Calu3 (cell line): Measurements from ENCODE around the gene USH2A. TPM values are rescaled to one million over a fixed set of nuclear protein-coding genes. Genes with fewer than 3 reads are reported as not detected.

Experiments
- BruUV-seq: library from RNA; stranded (reverse); fragments of 400-500 nt; replicated peaks from 2 replicates; lab custom pipeline; 2021; lab: Mats Ljungman, UMichigan
- CTCF ChIA-PET: fragments of 300-600 bp; sonication (Branson Sonifier 250); formaldehyde crosslinking; loops from one replicate; lab custom pipeline; 2022; ENCODE audit warnings: antibody characterized with exemption; lab: Charles Lee
- DNase-seq: peaks from one replicate; pipeline ENCODE4 v3.0.0; 2022
- H3K27ac Mint-ChIP-seq: one replicate; pipeline ENCODE4 v1.8.0; 2022; ENCODE audit warnings: mixed read lengths; ENCODE audit not compliant: unreplicated experiment
- H3K27me3 Mint-ChIP-seq: one replicate; pipeline ENCODE4 v1.8.0; 2022; ENCODE audit warnings: mixed read lengths; ENCODE audit not compliant: unreplicated experiment
- H3K36me3 Mint-ChIP-seq: one replicate; pipeline ENCODE4 v1.8.0; 2022; ENCODE audit warnings: mild to moderate bottlenecking, moderate library complexity, mixed read lengths; ENCODE audit not compliant: insufficient read depth, unreplicated experiment
- H3K4me1 Mint-ChIP-seq: one replicate; pipeline ENCODE4 v1.8.0; 2022; ENCODE audit warnings: mild to moderate bottlenecking, low read depth, mixed read lengths; ENCODE audit not compliant: unreplicated experiment
- H3K4me3 Mint-ChIP-seq: one replicate; pipeline ENCODE4 v1.8.0; 2022; ENCODE audit warnings: mild to moderate bottlenecking, low read depth, moderate library complexity, mixed read lengths; ENCODE audit not compliant: unreplicated experiment
- H3K9me3 Mint-ChIP-seq: one replicate; pipeline ENCODE4 v1.8.0; 2022; ENCODE audit warnings: low read depth, mixed read lengths; ENCODE audit not compliant: unreplicated experiment
- CTCF ChIP-seq: fragments of 200-600 bp; IDR thresholded peaks from one replicate; pipeline ENCODE4 v1.8.0; 2022; ENCODE audit warnings: antibody characterized with exemption; ENCODE audit not compliant: unreplicated experiment
- intact Hi-C: fragments of 100-400 bp; cut with micrococcal nuclease; formaldehyde crosslinking; loops from one replicate; pipeline ENCODE4 v1.10.0; 2022; ENCODE audit not compliant: unreplicated experiment
- total RNA-seq: library from RNA; stranded (reverse); gene quantifications from 2 replicates; pipeline ENCODE4 v1.2.3, GENCODE V29; 2022

Gene USH2A
- total RNA-seq, 1 experiment from 2014 or later, result not detected

DNA sequence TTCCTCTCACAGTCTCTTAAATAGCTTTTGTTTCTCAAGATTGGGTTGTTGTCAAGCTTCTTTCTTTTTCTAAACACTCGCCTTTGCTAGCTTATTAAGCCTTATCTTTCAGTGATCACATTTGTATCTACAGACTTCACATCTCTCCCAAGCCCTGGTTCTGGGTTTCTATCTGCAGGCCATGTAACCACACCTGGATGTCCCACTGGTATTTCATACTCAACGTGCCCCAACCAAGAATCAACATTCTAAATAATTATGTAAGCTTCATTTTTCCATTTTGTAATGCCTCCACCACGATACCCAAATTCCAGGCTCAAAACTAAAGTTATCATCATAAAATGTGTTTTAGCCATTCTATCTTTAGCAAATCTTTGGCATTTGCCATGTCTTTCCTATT, 372.2 kb downstream of the USH2A start:
- intact Hi-C loops, result no loop called here
- H3K9me3 Mint-ChIP-seq, result peaks cover 5% of the 10 kb centered on the region
- DNase-seq, result no peak
- H3K4me1 Mint-ChIP-seq, result no peaks in the 10 kb centered on the region
- no peak for TF ChIP-seq CTCF
- no peaks in the 10 kb centered on the region for H3K36me3 Mint-ChIP-seq
- no peak overlapping the region for H3K27ac Mint-ChIP-seq
- H3K27me3 Mint-ChIP-seq, result no peaks in the 10 kb centered on the region
- BruUV-seq, result no TSS peak
- no peak overlapping the region for H3K4me3 Mint-ChIP-seq
- CTCF ChIA-PET, result interaction anchor here (1.0 kb wide), 1 partner anchor 77 kb away, joined by 3 read pairs; no protein-coding TSS in a partner anchor

GRCh38 chr1:216049741-216050430, 373.4 kb downstream of the USH2A start:
- no peak for DNase-seq
- Mint-ChIP-seq H3K27me3 (no peaks in the 10 kb centered on the region), H3K4me3 (no peak overlapping the region), H3K4me1 (no peaks in the 10 kb centered on the region), H3K36me3 (no peaks in the 10 kb centered on the region), H3K27ac (no peak overlapping the region), H3K9me3 (peaks cover 5% of the 10 kb centered on the region)
- CTCF ChIA-PET, result no interaction called here
- no peak for TF ChIP-seq CTCF
- intact Hi-C loops, result no loop called here
- BruUV-seq, result no TSS peak

DNA sequence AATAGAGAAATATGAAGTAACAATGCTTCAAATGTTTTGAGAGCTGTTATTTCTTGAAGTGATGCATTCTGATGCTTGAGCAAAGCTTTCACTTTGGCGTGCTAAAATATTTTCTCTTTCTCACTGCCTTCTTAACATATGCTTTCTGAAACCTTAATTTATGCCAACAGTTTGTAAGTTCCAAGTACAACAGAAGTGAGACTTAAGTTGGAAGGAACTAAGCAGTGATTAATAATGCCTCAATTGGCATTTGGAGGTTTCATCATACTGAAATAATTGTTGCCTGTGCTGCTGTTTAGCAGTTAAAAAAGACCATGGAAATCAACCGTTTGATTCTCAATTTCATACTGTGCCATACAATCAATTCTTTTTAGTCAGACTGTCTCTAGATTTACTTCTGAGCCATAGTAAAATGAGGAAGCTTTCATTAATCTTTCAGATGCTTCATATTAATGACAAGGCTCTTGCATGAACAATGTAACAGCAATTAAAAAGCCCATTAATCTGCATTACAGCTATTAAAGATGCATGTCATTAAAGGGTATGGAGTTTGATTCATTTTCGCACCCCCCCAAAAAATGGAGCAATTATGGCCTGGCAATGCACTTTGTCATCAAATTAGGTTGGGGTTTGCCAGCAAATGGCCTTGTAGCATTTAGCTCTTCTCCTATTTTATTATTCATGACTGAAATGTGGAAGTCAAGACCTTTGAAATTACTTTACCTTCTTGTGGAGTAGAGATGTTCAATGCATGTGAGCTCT, 375.3 kb downstream of the USH2A start:
- H3K4me1 Mint-ChIP-seq, result no peaks in the 10 kb centered on the region
- CTCF ChIA-PET, result no interaction called here
- no peak overlapping the region for H3K27ac Mint-ChIP-seq
- H3K27me3 Mint-ChIP-seq, result no peaks in the 10 kb centered on the region
- H3K36me3 Mint-ChIP-seq, result no peaks in the 10 kb centered on the region
- DNase-seq, result no peak
- no TSS peak for BruUV-seq
- TF ChIP-seq CTCF, result no peak
- H3K9me3 Mint-ChIP-seq, result peaks cover 5% of the 10 kb centered on the region
- intact Hi-C loops, result no loop called here
- no peak overlapping the region for H3K4me3 Mint-ChIP-seq

GRCh38 chr1:216046336-216046735, 376.9 kb downstream of the USH2A start:
- H3K4me1 Mint-ChIP-seq, result no peaks in the 10 kb centered on the region
- CTCF ChIA-PET, result no interaction called here
- DNase-seq, result no peak
- peaks cover 5% of the 10 kb centered on the region for H3K9me3 Mint-ChIP-seq
- TF ChIP-seq CTCF, result no peak
- intact Hi-C loops, result no loop called here
- BruUV-seq, result no TSS peak
- no peaks in the 10 kb centered on the region for H3K36me3 Mint-ChIP-seq
- H3K4me3 Mint-ChIP-seq, result no peak overlapping the region
- H3K27ac Mint-ChIP-seq, result no peak overlapping the region
- no peaks in the 10 kb centered on the region for H3K27me3 Mint-ChIP-seq
